ENCODE measurements around the gene BSG.
"Not testable (repeated sequence)": the region's sequence is repeated elsewhere in the genome, so short reads cannot be mapped to it uniquely, and the experiment has no call there.

BSG gene

GRCh38 chr19:623175-623916 lies 51.0 kb downstream of the BSG start:
- in situ Hi-C loops (cut with HindIII; ENCODE audit: low sequenced_read_pairs), result no loop called here
- H3K4me3 ChIP-seq (ENCODE audit: low read depth, low read length), result no peak overlapping the region

GRCh38 chr19:623974-624373 lies 51.6 kb downstream of the BSG start:
- in situ Hi-C loops (cut with HindIII; ENCODE audit: low sequenced_read_pairs), result no loop called here
- no peak for TF ChIP-seq CTCF (IDR thresholded peaks at IDR 0.05; ENCODE audit: low read depth, low read length)
- no peak overlapping the region for H3K4me3 ChIP-seq (ENCODE audit: low read depth, low read length)
- peak; percentile 99 for DNase-seq (ENCODE audit: low read depth, low spot score)

More at GRCh38 chr19:623175-623916, 51.0 kb downstream of the BSG start:
- no peak for TF ChIP-seq CTCF (IDR thresholded peaks at IDR 0.05; ENCODE audit: low read depth, low read length)
- no peak for DNase-seq (ENCODE audit: low read depth, low spot score)

GRCh38 chr19:624433-625109 lies 52.2 kb downstream of the BSG start:
- H3K4me3 ChIP-seq (ENCODE audit: low read depth, low read length), result no peak overlapping the region
- no peak for DNase-seq (ENCODE audit: low read depth, low spot score)
- in situ Hi-C loops (cut with HindIII; ENCODE audit: low sequenced_read_pairs), result no loop called here
- no peak for TF ChIP-seq CTCF (IDR thresholded peaks at IDR 0.05; ENCODE audit: low read depth, low read length)

- in situ Hi-C loops (cut with HindIII; ENCODE audit: low sequenced_read_pairs), result no loop called here
Observed at GRCh38 chr19:625257-625656, 52.9 kb downstream of the BSG start.

GRCh38 chr19:626566-626965 lies 54.2 kb downstream of the BSG start:
- DNase-seq (ENCODE audit: low read depth, low spot score), result not testable (repeated sequence)

More at GRCh38 chr19:625257-625656, 52.9 kb downstream of the BSG start:
- no peak for DNase-seq (ENCODE audit: low read depth, low spot score)
- H3K4me3 ChIP-seq (ENCODE audit: low read depth, low read length), result no peak overlapping the region
- TF ChIP-seq CTCF (IDR thresholded peaks at IDR 0.05; ENCODE audit: low read depth, low read length), result no peak

GRCh38 chr19:628168-628567 lies 55.8 kb downstream of the BSG start:
- no peak overlapping the region for H3K4me3 ChIP-seq (ENCODE audit: low read depth, low read length)
- no peak for DNase-seq (ENCODE audit: low read depth, low spot score)
- in situ Hi-C loops (cut with HindIII; ENCODE audit: low sequenced_read_pairs), result no loop called here

More at GRCh38 chr19:626566-626965, 54.2 kb downstream of the BSG start:
- in situ Hi-C loops (cut with HindIII; ENCODE audit: low sequenced_read_pairs); H3K4me3 ChIP-seq (ENCODE audit: low read depth, low read length): not testable (repeated sequence)

GRCh38 chr19:629515-629914 lies 57.1 kb downstream of the BSG start:
- H3K4me3 ChIP-seq (ENCODE audit: low read depth, low read length); in situ Hi-C loops (cut with HindIII; ENCODE audit: low sequenced_read_pairs); DNase-seq (ENCODE audit: low read depth, low spot score): not testable (repeated sequence)

More at GRCh38 chr19:628168-628567, 55.8 kb downstream of the BSG start:
- TF ChIP-seq CTCF (IDR thresholded peaks at IDR 0.05; ENCODE audit: low read depth, low read length), result peak; percentile 51
